Vagina (tissue), 2 donors: ENCODE results near the gene CATSPERE. TPM values are rescaled to one million over a fixed set of nuclear protein-coding genes. Genes with fewer than 3 reads are reported as not detected.

Experiments used
- DNase-seq, 2 donors: peaks; one replicate each; pipeline ENCODE4 v3.0.0-alpha.2; 2017; ENCODE audit errors: extremely low spot score in 2 of 2
- H3K27ac ChIP-seq: fragments of 200-600 bp; sonication (generic); one replicate; pipeline ENCODE4 v1.5.1; 2019
- H3K27me3 ChIP-seq: fragments of 200-600 bp; sonication (generic); one replicate; pipeline ENCODE4 v1.5.1; 2019
- H3K36me3 ChIP-seq, 2 donors: fragments of 200-600 bp; sonication (generic); one replicate each; pipeline ENCODE4 v1.5.1; 2017 to 2019
- H3K4me1 ChIP-seq: fragments of 200-600 bp; sonication (generic); one replicate; pipeline ENCODE4 v1.5.1; 2019
- H3K4me3 ChIP-seq, 2 donors: fragments of 200-600 bp; sonication (generic); 1 replicate in 1 of 2; 2 replicates in 1 of 2; pipeline ENCODE4 v1.5.1; 2016 to 2019
- H3K9me3 ChIP-seq: fragments of 200-600 bp; sonication (generic); one replicate; pipeline ENCODE4 v1.5.1; 2019
- POLR2A ChIP-seq, 2 donors: fragments of 450-650 bp; IDR thresholded peaks; one replicate each; pipeline ENCODE4 v1.6.1; 2017; ENCODE audit warnings: antibody characterized with exemption in 2 of 2, mild to moderate bottlenecking in 2 of 2, moderate library complexity in 2 of 2
- POLR2AphosphoS5 ChIP-seq, 2 donors: sonication (generic); formaldehyde crosslinking; IDR thresholded peaks; one replicate each; pipeline ENCODE4 v1.9.0; 2017; ENCODE audit warnings: antibody characterized with exemption in 2 of 2, mild to moderate bottlenecking in 2 of 2, low read depth in 1 of 2; ENCODE audit not compliant: insufficient read depth in 1 of 2
- intact Hi-C: fragments of 100-400 bp; cut with DNase I; formaldehyde crosslinking; loops from one replicate; pipeline ENCODE4 v1.15.1; 2023
- total RNA-seq: library from RNA; depleted of rRNA; stranded (reverse); fragments of >200 nt; gene quantifications from one replicate; pipeline ENCODE4 v1.2.3, GENCODE V29; 2016
- TF ChIP-seq, protein P1 (sequence below), 3 experiments: fragments of 450-650 bp in 2 of 3; fragments of 200-600 bp in 1 of 3; sonication (generic) in 1 of 3; IDR thresholded peaks; one replicate each; pipeline ENCODE4 v1.5.1; 2017 to 2019; ENCODE audit warnings: antibody characterized with exemption in 3 of 3, mild to moderate bottlenecking in 2 of 3, moderate library complexity in 2 of 3

CATSPERE gene
- total RNA-seq, 1 donor from 2014 or later: 0.98 TPM

- Histone ChIP-seq H3K4me3 (no peak overlapping the region), H3K4me1 (no peaks in the 10 kb centered on the region), H3K27ac (no peak overlapping the region), H3K36me3 (peaks cover 0 to 15% of the 10 kb centered on the region in 2 donors), H3K27me3 (no peaks in the 10 kb centered on the region), H3K9me3 (no peaks in the 10 kb centered on the region)
- intact Hi-C loops: no loop called here
- no peak for TF ChIP-seq POLR2AphosphoS5 (IDR thresholded peaks at IDR 0.05; ENCODE audit: insufficient read depth in 1 of 2, low read depth in 1 of 2)
- TF ChIP-seq, protein P1, sequence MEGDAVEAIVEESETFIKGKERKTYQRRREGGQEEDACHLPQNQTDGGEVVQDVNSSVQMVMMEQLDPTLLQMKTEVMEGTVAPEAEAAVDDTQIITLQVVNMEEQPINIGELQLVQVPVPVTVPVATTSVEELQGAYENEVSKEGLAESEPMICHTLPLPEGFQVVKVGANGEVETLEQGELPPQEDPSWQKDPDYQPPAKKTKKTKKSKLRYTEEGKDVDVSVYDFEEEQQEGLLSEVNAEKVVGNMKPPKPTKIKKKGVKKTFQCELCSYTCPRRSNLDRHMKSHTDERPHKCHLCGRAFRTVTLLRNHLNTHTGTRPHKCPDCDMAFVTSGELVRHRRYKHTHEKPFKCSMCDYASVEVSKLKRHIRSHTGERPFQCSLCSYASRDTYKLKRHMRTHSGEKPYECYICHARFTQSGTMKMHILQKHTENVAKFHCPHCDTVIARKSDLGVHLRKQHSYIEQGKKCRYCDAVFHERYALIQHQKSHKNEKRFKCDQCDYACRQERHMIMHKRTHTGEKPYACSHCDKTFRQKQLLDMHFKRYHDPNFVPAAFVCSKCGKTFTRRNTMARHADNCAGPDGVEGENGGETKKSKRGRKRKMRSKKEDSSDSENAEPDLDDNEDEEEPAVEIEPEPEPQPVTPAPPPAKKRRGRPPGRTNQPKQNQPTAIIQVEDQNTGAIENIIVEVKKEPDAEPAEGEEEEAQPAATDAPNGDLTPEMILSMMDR (IDR thresholded peaks at IDR 0.05): no peak
- no peak for TF ChIP-seq POLR2A (IDR thresholded peaks at IDR 0.05)
- DNase-seq: no peak
Measured at GRCh38 chr1:244431166-244431565, 29.9 kb upstream of the CATSPERE start.

DNA sequence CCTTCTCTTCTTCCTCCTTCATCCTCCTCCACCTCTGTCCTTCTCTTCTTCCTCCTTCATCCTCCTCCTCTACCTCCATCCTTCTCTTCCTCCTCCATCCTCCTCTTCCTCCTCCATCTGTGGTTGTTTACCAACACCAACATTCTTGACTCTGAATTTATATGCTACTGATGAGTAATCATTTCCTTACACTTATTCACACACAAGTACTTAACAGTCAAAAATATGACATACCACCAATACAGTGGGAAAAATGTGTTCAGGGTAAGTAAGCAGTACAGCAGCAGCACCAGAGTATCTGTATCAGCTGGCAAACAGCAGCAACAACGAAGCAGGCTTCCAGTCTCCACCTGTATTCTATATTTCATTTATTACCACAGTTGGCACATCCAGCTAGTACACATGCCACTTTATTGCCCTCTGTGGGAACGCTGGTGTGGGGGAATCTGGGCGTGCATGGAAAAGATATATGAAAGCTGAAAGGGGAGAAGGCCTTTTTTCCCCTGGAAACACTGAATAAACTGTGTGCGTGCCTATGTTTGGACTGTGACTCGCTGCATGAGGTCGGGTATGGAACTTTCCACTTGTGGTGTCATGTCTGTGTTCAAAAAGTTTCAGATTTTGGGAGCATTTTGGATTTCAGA, 25.4 kb upstream of the CATSPERE start:
- intact Hi-C loops: no loop called here
- Histone ChIP-seq H3K27ac (no peak overlapping the region), H3K4me1 (peaks cover 30% of the 10 kb centered on the region), H3K27me3 (no peaks in the 10 kb centered on the region), H3K4me3 (no peak overlapping the region), H3K36me3 (peaks cover 0 to 17% of the 10 kb centered on the region in 2 donors), H3K9me3 (no peaks in the 10 kb centered on the region)
- no peak for DNase-seq
- TF ChIP-seq, protein P1 (IDR thresholded peaks at IDR 0.05): no peak
- no peak for TF ChIP-seq POLR2A (IDR thresholded peaks at IDR 0.05)
- TF ChIP-seq POLR2AphosphoS5 (IDR thresholded peaks at IDR 0.05; ENCODE audit: insufficient read depth in 1 of 2, low read depth in 1 of 2): no peak

DNA sequence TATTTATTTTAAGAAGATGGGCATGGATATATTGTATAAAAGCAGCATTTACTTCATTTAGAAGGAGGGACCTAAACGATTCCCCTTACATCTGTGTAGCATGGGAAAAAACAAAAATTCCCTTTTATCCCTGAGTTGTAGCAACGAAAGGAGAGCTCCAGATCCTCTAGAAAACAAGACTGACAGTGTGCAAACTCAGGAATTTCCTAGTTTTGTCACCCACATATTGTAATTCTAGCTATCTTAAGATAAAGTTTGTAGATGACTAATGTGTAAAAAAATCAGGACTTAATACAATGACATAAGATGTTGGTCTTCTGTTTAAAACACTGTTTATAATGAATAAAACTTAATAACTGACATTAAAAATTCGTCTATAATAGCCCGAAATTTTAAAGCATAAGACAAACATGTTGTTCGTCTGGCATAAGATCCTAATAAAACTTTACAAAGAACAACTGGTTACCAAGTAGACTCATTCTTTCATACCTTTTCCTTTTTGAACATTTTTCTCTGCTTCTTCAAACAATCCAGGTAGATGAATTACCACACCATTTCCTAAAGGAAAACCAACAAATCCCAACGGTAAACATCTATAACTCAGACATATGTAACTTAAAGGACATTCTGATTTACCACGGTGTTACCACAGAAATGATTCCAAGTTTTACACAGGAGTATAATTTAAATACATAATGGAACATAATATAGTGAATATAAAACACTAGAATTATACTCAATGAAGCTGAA, 24.6 kb upstream of the CATSPERE start:
- no peak for DNase-seq
- Histone ChIP-seq H3K4me1 (peaks cover 30% of the 10 kb centered on the region), H3K27ac (no peak overlapping the region)

GRCh38 chr1:244437086-244437468, 24.0 kb upstream of the CATSPERE start:
- no peak overlapping the region for H3K27ac ChIP-seq
- H3K27me3 ChIP-seq: no peaks in the 10 kb centered on the region
- no peaks in the 10 kb centered on the region for H3K9me3 ChIP-seq
- peaks cover 0 to 12% of the 10 kb centered on the region in 2 donors for H3K36me3 ChIP-seq
- intact Hi-C loops: no loop called here
- no peak overlapping the region for H3K4me3 ChIP-seq
- DNase-seq: no peak
- TF ChIP-seq, protein P1 (IDR thresholded peaks at IDR 0.05): no peak
- TF ChIP-seq POLR2A (IDR thresholded peaks at IDR 0.05) (no peak), POLR2AphosphoS5 (IDR thresholded peaks at IDR 0.05; ENCODE audit: insufficient read depth in 1 of 2, low read depth in 1 of 2) (no peak)
- peaks cover 30% of the 10 kb centered on the region for H3K4me1 ChIP-seq

More for the DNA sequence above, 24.6 kb upstream of the CATSPERE start:
- no peaks in the 10 kb centered on the region for H3K27me3 ChIP-seq
- peaks cover 0 to 17% of the 10 kb centered on the region in 2 donors for H3K36me3 ChIP-seq
- H3K9me3 ChIP-seq: no peaks in the 10 kb centered on the region
- TF ChIP-seq POLR2A (IDR thresholded peaks at IDR 0.05) (no peak), POLR2AphosphoS5 (IDR thresholded peaks at IDR 0.05; ENCODE audit: insufficient read depth in 1 of 2, low read depth in 1 of 2) (no peak)
- TF ChIP-seq, protein P1 (IDR thresholded peaks at IDR 0.05): no peak
- intact Hi-C loops: no loop called here
- H3K4me3 ChIP-seq: no peak overlapping the region
